Bone marrow (tissue), 2 donors: Measurements from ENCODE around the gene NSDHL.
A peak's percentile ranks its signal among the peaks of the same experiment; 100 is the strongest.

Experiments
- DNase-seq, 2 donors: peaks; one replicate each; lab custom pipeline; 2025; lab: John Stamatoyannopoulos, UW

NSDHL gene

DNA sequence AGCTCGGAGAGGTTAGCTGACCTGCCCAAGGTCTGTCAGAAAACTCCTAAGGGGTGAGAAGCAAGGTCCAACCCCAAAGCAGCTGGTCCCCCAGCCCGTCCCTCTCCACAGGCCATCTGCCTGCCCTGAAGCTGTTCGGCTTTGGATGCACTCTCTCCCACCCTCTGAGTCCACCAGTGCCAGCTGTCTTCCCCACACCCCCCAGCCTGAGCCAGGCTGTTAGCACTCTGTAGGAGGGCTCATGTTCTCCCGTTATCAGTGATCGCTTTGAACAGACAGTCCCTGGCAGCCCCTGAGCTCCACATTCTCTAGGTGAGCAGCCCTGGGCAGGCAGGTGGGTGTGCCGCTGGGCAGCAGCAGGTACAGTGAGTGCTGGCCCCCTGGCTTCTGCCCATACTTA is 83.0 kb downstream of the NSDHL start:
- no peak for DNase-seq

DNA sequence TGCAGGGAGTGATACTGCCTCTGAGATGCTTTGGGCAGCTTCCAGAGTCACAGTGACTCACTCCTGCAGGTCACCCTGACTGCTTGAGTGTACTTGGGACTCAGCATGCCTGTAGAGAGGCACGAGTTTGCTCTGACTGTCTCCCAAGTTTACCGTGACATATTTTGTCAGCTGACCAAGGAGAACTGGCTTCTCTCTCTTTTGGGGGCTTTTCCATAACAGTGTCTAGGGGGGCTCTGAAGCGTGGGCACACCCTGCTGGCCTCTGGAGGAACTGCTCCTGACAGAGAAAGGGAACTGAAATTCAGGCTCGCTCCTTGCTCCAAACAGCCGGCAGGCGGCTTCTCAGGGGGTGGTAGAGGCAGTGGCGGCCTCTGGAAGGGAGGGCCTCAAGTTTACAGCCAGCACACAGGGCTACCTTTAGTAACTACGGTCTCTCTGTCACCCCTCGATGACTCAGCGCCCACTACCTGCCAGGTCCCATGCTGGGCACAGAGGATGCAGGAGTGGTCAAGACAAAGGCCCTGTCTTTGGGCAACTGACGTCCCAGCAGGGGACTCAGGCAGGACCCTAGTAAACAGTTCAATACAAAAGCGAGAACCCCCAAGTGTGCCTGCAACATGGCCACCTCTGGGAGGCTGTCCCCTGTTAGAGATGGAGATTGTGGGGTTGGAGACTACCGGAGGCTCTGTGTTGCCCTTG is 84.8 kb downstream of the NSDHL start:
- DNase-seq = peak in 1 of 2 donors; percentile 61

DNA sequence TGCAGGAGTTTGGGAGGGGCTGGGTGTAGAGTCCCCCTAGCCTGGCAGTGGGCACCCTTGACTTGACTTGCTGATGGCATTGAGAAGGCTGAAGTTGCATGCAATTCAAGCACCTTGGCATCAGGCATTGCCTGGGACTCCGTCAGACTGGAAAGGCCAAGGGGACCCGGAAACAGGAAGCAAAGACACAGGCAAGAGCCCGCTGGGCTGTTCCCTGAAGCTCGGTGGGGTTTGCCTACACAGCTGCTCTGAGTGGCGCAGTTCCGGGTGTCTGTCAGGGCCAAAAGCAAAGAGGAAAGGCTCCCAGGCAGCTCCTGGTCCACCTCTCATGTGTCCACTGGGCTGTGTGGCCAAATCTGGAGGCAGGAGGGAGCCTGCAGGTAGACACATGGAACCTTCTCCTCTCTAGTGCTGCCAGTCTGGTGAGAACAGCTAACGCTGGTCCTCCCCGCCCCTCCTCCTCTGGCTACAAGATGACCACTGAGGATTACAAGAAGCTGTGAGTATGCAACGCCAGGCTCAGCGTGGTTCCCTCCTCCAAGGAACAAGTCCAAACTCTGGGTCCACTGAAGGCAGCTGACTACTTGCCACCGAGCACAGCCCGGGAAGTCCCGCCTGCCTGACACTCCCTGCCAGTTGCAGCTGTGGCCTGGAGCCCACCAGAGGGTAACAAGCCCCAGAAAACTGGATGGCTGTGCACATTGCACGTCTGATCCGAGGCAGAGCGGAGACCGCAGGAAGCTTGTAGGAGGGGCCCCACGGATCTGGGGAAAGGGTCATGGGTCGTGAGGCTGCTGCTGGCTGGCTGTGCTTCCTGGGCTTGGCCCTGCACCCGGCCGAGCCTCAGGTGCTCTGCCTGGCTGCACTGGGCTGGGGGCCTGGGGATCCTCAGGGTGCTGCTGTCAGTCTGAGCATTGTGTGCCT is 87.1 kb downstream of the NSDHL start:
- no peak for DNase-seq

DNA sequence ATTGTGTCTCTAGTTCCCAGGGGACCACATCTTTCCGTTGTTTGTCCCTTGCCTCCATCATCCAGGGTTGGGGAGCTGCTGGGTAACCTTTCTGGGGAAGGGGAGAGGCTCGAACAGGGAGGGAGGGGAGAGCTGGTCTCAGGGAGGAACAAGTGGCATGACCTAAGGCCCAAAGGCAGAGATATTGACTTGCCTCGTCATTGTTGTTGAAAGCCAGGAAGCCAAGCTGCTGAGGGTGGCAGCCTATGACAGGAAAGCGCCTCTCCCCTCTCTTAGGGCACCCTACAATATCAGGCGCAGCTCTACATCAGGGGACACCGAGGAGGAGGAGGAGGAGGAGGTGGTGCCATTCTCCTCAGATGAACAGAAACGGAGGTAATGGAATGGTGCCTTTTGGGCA is 87.8 kb downstream of the NSDHL start:
- peak in 1 of 2 donors; percentile 41 for DNase-seq
